GM21576 (cell line): ENCODE results near the gene FUZ.

ENCODE experiments used
- ATAC-seq: cut with Tn5 transposase; IDR thresholded peaks from one replicate; pipeline ENCODE4 v1.9.1; 2021; ENCODE audit warnings: mild to moderate bottlenecking, moderate library complexity; ENCODE audit not compliant: unreplicated experiment

The FUZ gene

DNA sequence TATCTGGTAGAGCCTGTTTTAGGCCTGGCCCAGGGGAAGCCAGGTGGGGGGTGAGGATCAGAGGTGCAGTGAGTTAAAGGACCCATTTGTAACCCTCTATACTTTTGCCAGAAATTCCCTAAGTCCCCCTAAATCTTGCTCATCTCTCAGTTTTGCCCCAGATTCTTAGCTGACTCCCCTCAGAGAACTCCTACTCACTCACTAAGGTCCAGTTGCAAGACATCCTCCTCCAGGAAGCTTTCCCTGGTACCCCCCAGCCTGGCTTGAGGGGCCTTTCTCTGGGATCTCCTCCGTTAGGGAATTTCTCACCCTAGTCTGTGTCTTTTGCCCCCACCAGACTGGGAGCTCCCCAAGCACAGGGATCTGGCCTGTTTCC lies 51.9 kb downstream of the FUZ start:
- ATAC-seq, result no peak

DNA sequence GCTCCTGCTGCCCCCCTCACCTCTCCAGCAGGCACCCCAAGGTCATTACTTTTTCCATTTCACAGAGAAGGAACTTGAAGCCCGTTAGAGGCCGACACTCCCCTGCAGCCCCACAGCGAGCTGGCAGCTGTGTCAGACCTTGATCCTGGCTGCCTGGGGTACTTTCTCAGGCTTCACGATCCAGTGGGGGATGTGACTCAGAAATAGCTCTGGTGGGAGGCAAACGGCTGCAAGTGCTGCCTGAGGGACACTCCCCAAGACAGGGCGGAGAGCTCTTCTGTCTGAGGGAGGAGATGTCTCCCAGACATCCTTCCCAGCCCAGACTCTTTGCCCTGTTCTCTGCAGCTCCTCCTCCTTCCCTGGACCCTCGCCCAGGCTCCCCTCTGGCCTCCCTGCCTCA lies 54.8 kb downstream of the FUZ start:
- no peak for ATAC-seq
